ENCODE data around the gene CD300LD.

CD300LD gene

DNA sequence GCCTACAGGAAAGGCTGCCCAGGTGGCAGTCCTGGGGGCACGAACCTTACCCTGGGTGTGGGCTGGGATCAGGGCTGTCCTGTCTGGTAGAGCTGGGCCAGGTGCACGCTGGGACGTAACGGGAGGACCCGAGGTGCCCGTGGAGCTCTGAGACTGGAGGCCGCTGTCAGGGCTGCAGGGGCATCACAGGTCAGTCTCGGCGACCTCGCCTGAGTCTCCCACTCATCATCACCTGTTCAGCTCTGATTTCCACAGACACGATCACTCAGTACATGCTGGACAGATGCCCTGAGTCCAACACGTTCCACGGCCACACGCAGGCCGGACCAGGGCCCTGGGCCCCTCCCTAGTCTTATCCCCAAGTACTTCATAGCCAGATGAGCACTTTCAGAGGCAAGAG lies 41.5 kb downstream of the CD300LD start:
- Histone ChIP-seq H3K27me3 (ENCODE audit: control insufficient read depth, insufficient read depth, low read length) (no peaks in the 10 kb centered on the region), H3K9ac (ENCODE audit: low read depth, low read length) (no peak overlapping the region), H3K36me3 (ENCODE audit: insufficient read depth, low read length) (no peaks in the 10 kb centered on the region), H3K4me2 (ENCODE audit: low read length) (no peak overlapping the region), H3K9me3 (replicated peaks; ENCODE audit: low read length) (peaks cover 5% of the 10 kb centered on the region), H3K4me3 (ENCODE audit: low read length) (no peak overlapping the region), H3K4me1 (ENCODE audit: control insufficient read depth, insufficient read depth, low read length) (no peaks in the 10 kb centered on the region)

DNA sequence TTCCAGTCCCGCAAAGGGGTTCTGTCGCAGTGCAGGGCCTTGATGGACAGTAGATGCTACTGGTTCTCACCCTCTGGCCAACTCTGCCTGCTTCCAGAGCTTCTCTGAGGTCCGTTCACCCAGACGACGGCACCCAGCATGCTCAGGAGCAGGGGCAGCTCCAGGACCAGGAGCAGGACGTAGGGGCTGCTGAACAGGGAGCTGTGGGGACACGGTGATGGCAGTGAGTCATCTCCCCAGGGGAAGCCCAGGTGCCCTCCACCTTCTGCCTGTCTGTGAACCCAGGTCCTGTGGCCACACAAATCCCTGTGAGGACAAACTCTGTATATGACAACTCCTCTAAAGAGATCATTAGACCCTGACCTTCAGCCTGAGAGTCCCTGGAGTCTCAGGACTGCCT lies 42.7 kb downstream of the CD300LD start:
- Histone ChIP-seq H3K36me3 (ENCODE audit: insufficient read depth, low read length) (no peaks in the 10 kb centered on the region), H3K9me3 (replicated peaks; ENCODE audit: low read length) (peaks cover 5% of the 10 kb centered on the region), H3K4me3 (ENCODE audit: low read length) (no peak overlapping the region), H3K4me1 (ENCODE audit: control insufficient read depth, insufficient read depth, low read length) (no peaks in the 10 kb centered on the region), H3K9ac (ENCODE audit: low read depth, low read length) (no peak overlapping the region), H3K27me3 (ENCODE audit: control insufficient read depth, insufficient read depth, low read length) (no peaks in the 10 kb centered on the region), H3K4me2 (ENCODE audit: low read length) (no peak overlapping the region)

DNA sequence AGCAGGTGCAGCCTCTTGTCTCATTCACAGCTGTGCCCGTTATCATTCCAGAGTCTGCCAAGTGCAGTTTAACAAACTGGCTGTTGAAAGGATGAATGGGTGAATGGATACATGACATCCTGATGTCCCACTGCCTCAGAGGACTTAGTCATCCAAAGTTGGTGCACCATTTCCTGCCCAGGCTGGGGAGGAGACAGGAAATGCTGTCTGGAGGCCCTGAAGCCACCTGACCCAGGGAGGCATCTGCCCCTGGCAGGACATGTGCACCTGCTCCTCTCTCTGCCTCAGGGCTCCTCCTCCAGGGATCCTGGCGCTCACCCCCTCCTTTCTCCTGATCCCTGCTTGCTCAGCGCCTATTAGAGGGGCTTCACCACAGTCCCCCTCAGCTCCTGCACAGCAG lies 44.3 kb downstream of the CD300LD start:
- H3K9me3 ChIP-seq (replicated peaks; ENCODE audit: low read length) = peaks cover 5% of the 10 kb centered on the region
- H3K27me3 ChIP-seq (ENCODE audit: control insufficient read depth, insufficient read depth, low read length) = no peaks in the 10 kb centered on the region
- no peak overlapping the region for H3K9ac ChIP-seq (ENCODE audit: low read depth, low read length)
- H3K4me1 ChIP-seq (ENCODE audit: control insufficient read depth, insufficient read depth, low read length) = no peaks in the 10 kb centered on the region
- no peak overlapping the region for H3K4me2 ChIP-seq (ENCODE audit: low read length)
- no peaks in the 10 kb centered on the region for H3K36me3 ChIP-seq (ENCODE audit: insufficient read depth, low read length)
- no peak overlapping the region for H3K4me3 ChIP-seq (ENCODE audit: low read length)

DNA sequence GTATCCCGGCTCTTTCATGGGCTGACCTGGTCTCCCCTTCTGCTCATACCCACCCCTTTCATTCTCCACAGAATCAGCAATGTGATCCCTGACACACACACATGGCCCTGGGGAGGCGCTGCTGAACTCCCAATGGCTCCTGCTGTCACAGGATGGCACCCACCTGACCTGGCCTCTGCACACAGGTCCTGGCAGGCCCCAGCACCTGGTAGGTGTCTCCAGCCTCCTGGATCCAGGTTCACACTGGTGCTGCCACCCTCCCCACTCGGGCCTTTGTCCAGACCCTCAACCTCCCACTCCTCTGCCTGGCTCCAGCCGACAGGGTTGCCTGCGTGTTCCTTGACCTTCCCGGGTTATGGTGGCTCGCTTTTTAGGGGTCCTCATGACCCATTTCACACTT lies 44.8 kb downstream of the CD300LD start:
- Histone ChIP-seq H3K4me1 (ENCODE audit: control insufficient read depth, insufficient read depth, low read length) (no peaks in the 10 kb centered on the region), H3K9me3 (replicated peaks; ENCODE audit: low read length) (peaks cover 5% of the 10 kb centered on the region), H3K9ac (ENCODE audit: low read depth, low read length) (no peak overlapping the region), H3K27me3 (ENCODE audit: control insufficient read depth, insufficient read depth, low read length) (no peaks in the 10 kb centered on the region), H3K36me3 (ENCODE audit: insufficient read depth, low read length) (no peaks in the 10 kb centered on the region), H3K4me2 (ENCODE audit: low read length) (no peak overlapping the region), H3K4me3 (ENCODE audit: low read length) (no peak overlapping the region)

DNA sequence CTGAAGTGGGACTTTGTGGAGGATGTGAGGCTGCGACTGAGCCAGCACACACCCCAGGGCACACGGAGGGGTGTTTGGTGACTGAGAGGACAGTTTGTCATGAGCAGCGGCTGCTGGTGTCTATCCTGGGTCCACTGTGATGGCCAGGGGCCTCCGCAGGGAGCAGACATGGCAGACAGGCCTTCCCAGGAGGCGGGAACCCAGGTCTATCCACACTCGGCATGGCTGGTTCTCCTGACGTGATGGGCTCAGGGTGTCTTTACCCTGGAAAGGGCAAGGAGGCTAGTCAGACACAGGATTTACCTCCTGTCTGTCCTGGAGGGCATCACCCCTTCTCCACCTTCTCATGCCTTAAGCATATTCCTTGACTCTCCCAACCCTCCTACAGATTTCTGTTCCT lies 45.5 kb downstream of the CD300LD start:
- no peak overlapping the region for H3K9ac ChIP-seq (ENCODE audit: low read depth, low read length)
- H3K4me1 ChIP-seq (ENCODE audit: control insufficient read depth, insufficient read depth, low read length) = no peaks in the 10 kb centered on the region
- no peaks in the 10 kb centered on the region for H3K36me3 ChIP-seq (ENCODE audit: insufficient read depth, low read length)
- H3K27me3 ChIP-seq (ENCODE audit: control insufficient read depth, insufficient read depth, low read length) = no peaks in the 10 kb centered on the region
- peaks cover 3% of the 10 kb centered on the region for H3K9me3 ChIP-seq (replicated peaks; ENCODE audit: low read length)
- no peak overlapping the region for H3K4me3 ChIP-seq (ENCODE audit: low read length)
- H3K4me2 ChIP-seq (ENCODE audit: low read length) = no peak overlapping the region

DNA sequence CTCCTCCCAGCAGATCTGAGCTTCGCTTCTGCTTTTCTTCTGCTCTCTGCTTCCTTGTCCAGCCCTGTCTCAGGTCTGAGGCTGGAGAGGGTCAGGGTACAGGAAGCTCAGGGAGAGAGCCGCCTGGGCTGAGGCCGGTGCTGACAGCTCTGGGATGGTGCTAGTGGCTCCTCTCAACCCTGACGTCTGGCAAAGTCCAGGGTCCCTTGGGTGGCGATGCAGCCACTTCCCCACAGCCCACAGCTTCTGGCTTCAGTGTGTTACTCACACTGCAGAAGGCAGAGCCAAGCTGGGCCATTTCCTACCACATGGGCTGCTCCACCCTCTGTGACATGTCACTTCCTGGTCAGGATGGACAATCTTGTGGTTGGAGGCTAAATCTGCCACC lies 46.2 kb downstream of the CD300LD start, which contains the start of gene CD300C:
Gene CD300C (minus strand): TSS at position 273 of the 388 bp plus-strand sequence. CDS start 333 bp downstream, outside the sequence.
- H3K9me3 ChIP-seq (replicated peaks; ENCODE audit: low read length) = peaks cover 3% of the 10 kb centered on the region
- no peaks in the 10 kb centered on the region for H3K4me1 ChIP-seq (ENCODE audit: control insufficient read depth, insufficient read depth, low read length)
- no peak within 1 kb of the TSS for H3K4me3 ChIP-seq (ENCODE audit: low read length)
- H3K36me3 ChIP-seq (ENCODE audit: insufficient read depth, low read length) = no peaks in the 10 kb centered on the region
- no peaks in the 10 kb centered on the region for H3K27me3 ChIP-seq (ENCODE audit: control insufficient read depth, insufficient read depth, low read length)
- H3K4me2 ChIP-seq (ENCODE audit: low read length) = no peak within 1 kb of the TSS
- no peak within 1 kb of the TSS for H3K9ac ChIP-seq (ENCODE audit: low read depth, low read length)

DNA sequence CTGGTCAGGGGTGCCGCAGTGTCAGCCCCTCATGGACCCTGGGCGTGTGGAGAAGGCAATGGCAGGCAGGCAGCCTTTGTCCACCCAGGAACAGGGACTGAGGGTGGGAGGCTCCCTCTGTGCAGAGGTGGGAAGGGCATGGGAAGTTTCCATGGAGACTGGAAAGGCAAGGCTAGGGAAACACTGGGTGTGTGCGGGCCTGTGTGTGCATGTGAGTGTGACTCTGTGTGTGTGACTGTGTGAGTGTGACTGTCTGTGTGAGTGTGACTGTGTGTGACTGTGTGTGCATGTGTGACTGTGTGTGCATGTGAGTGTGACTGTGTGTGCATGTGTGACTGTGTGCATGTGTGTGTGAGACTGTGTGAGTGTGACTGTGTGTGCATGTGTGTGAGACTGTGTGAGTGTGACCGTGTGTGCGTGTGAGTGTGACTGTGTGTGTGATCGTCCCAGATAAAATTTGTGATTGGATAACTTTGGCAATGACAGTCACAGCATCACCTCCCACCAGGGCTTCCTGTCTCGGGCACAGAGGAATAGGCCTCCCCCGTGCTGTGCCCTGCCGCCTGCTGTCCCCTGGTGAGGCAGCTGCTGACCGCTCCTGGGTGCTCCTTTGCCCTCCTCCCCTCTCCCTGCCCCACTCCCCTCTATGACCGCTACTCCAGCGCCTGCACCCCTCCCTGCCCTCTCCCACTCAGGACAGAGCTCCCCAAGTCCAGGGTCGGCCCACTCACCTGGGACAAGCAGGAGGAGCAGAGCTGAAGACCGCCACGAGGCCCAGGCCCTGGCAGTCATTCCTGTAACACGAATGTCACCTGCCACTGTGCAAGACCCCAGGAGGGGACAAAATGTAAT lies 46.9 kb downstream of the CD300LD start:
- no peaks in the 10 kb centered on the region for H3K27me3 ChIP-seq (ENCODE audit: control insufficient read depth, insufficient read depth, low read length)
- H3K9ac ChIP-seq (ENCODE audit: low read depth, low read length) = no peak overlapping the region
- no peak overlapping the region for H3K4me3 ChIP-seq (ENCODE audit: low read length)

DNA sequence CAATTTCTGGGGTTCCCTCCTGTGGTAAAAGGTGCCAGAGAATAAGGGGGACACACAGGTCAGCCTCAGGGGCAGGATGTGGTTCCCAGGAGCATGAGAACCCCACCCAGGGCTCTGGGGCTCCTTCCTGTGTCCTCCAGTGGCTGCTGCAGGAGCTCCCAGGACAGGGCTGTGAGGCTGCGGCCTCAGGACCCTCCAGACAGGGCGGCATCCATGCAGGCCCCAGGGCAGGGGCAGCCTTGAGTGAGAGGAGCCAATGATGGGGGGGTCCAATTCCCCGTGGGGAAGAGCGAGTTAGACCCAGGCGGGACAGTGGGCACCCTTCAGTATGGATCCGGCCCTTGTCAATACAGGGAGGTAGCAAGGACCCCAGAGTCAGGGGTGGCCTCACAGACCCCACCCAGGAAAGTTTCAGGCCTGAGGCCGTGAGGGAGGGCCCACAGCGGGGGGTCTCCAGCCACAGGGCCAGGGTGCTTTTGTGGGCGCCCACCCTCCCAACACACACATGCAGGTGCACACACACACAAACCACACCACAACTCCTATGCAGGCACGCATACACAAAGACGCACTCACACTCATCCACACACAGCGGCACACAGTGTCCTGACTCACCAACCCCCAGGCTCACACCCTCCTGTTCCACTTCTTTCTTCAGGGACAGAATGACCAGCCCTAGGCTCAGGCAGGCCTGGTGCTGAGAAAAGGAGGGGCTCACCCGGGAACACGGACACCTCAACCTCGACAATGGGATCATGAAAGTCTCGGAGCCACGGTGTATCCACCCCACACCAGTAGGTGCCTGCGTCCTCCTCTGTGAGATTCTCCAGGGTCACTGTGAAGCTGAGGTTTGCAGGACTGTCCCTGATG lies 48.0 kb downstream of the CD300LD start:
- no peak overlapping the region for H3K4me3 ChIP-seq (ENCODE audit: low read length)
- no peaks in the 10 kb centered on the region for H3K27me3 ChIP-seq (ENCODE audit: control insufficient read depth, insufficient read depth, low read length)
- H3K9me3 ChIP-seq (replicated peaks; ENCODE audit: low read length) = peaks cover 3% of the 10 kb centered on the region
- no peak overlapping the region for H3K4me2 ChIP-seq (ENCODE audit: low read length)
- H3K9ac ChIP-seq (ENCODE audit: low read depth, low read length) = no peak overlapping the region
- no peaks in the 10 kb centered on the region for H3K36me3 ChIP-seq (ENCODE audit: insufficient read depth, low read length)
- no peaks in the 10 kb centered on the region for H3K4me1 ChIP-seq (ENCODE audit: control insufficient read depth, insufficient read depth, low read length)

More for the DNA sequence above, 46.9 kb downstream of the CD300LD start:
- Histone ChIP-seq H3K4me1 (ENCODE audit: control insufficient read depth, insufficient read depth, low read length) (no peaks in the 10 kb centered on the region), H3K4me2 (ENCODE audit: low read length) (no peak overlapping the region), H3K9me3 (replicated peaks; ENCODE audit: low read length) (peaks cover 3% of the 10 kb centered on the region), H3K36me3 (ENCODE audit: insufficient read depth, low read length) (no peaks in the 10 kb centered on the region)

DNA sequence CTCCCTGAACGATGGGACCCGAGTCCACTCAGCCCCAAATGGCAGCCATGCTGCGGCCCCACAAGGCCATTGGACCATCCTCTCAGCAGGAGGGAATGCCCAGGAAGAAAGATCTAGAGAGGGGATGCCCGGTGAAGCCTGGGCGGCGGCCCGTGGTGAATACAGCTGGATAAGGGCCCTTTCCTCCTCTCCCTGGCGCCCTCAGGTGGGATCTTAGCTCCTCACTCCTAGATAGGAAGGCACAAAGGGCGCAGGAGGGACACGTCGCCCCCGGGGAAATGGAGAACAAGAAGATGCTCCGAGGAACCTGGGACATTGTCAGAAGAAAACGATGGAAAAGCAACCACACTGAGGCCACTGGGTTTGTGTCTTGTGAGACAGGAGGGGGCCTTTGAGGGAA lies 48.7 kb downstream of the CD300LD start:
- Histone ChIP-seq H3K4me2 (ENCODE audit: low read length) (no peak overlapping the region), H3K9me3 (replicated peaks; ENCODE audit: low read length) (peaks cover 3% of the 10 kb centered on the region), H3K27me3 (ENCODE audit: control insufficient read depth, insufficient read depth, low read length) (no peaks in the 10 kb centered on the region), H3K36me3 (ENCODE audit: insufficient read depth, low read length) (no peaks in the 10 kb centered on the region), H3K4me1 (ENCODE audit: control insufficient read depth, insufficient read depth, low read length) (no peaks in the 10 kb centered on the region), H3K9ac (ENCODE audit: low read depth, low read length) (no peak overlapping the region), H3K4me3 (ENCODE audit: low read length) (no peak overlapping the region)

DNA sequence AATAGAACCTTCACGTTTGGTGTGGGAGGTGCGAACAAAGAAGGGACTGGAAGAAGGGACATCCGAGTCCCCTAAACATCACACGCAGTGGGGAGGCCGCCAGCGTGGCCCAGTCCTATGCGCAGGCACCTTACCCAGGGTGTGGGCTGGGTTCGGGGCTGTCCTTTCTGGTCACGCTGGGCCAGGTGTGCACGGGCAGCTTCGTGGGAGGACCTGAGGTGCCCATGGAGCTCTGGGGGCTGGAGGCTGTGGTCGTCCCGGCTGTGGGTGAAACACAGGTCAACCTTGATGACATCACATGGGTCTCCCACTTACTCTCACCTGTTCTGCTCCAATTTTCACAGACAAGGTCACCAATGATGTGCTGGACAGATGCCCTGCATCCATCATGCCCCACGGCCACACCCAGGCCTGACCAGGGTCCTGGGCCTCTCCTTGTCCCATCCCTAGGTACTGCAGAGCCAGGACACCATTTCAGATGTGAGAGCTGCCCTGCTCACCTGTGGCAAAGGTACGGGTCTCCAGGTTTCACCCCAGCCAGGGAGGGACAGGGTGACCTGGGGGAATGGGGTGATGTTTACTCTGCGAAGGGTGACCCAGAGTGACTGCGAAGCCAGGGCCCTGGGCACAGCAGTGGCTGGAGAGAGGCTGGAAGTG lies 49.2 kb downstream of the CD300LD start:
- no peak overlapping the region for H3K4me3 ChIP-seq (ENCODE audit: low read length)
- H3K27me3 ChIP-seq (ENCODE audit: control insufficient read depth, insufficient read depth, low read length) = no peaks in the 10 kb centered on the region
- H3K9ac ChIP-seq (ENCODE audit: low read depth, low read length) = no peak overlapping the region
- no peak overlapping the region for H3K4me2 ChIP-seq (ENCODE audit: low read length)
- H3K36me3 ChIP-seq (ENCODE audit: insufficient read depth, low read length) = no peaks in the 10 kb centered on the region
- no peaks in the 10 kb centered on the region for H3K4me1 ChIP-seq (ENCODE audit: control insufficient read depth, insufficient read depth, low read length)
- H3K9me3 ChIP-seq (replicated peaks; ENCODE audit: low read length) = peaks cover 3% of the 10 kb centered on the region

DNA sequence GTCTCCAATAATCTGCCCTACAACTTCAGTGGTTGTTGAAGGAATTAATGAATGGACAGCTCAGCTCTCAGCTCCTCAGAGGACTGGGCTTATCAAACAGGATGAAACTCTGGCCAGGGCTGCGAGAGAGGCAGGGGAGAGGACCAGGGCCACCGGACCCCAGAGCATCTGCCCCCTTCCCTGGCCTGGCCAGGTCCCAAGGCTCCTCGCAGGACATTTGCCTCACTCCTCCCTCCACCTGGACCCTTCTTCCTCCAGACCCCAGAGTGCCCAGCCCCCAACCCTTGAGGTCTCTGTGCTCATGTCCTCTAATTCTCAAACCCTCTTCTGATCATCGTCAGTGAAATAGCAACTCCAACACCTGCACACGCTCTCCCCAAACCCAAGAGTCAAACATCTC lies 49.9 kb downstream of the CD300LD start:
- peaks cover 3% of the 10 kb centered on the region for H3K9me3 ChIP-seq (replicated peaks; ENCODE audit: low read length)
- no peaks in the 10 kb centered on the region for H3K36me3 ChIP-seq (ENCODE audit: insufficient read depth, low read length)
- no peak overlapping the region for H3K9ac ChIP-seq (ENCODE audit: low read depth, low read length)
- H3K4me1 ChIP-seq (ENCODE audit: control insufficient read depth, insufficient read depth, low read length) = no peaks in the 10 kb centered on the region
- H3K4me3 ChIP-seq (ENCODE audit: low read length) = no peak overlapping the region
- no peak overlapping the region for H3K4me2 ChIP-seq (ENCODE audit: low read length)
- H3K27me3 ChIP-seq (ENCODE audit: control insufficient read depth, insufficient read depth, low read length) = no peaks in the 10 kb centered on the region

All from skeletal muscle satellite cell (primary cell).